Mesendoderm (in vitro differentiated cells): Measurements from ENCODE around the gene GALNT7.

Experiments
- DNase-seq: peaks from one replicate; pipeline ENCODE4 v3.0.0; 2013
- H2AK5ac ChIP-seq: 2 replicates; pipeline ENCODE4 v1.6.1; 2013; ENCODE audit warnings: low read length, inconsistent platforms
- H2BK120ac ChIP-seq: 2 replicates; pipeline ENCODE4 v1.6.1; 2013; ENCODE audit warnings: low read depth, mild to moderate bottlenecking, low read length, moderate library complexity, mixed read lengths
- H2BK15ac ChIP-seq: replicated peaks from 2 replicates; pipeline ENCODE4 v1.6.1; 2013; ENCODE audit warnings: low read depth, mild to moderate bottlenecking, moderate library complexity
- H2BK5ac ChIP-seq: 2 replicates; pipeline ENCODE4 v1.6.1; 2013; ENCODE audit warnings: low read length, inconsistent platforms
- H3K18ac ChIP-seq: 2 replicates; pipeline ENCODE4 v1.6.1; 2013; ENCODE audit warnings: mild to moderate bottlenecking, low read length, mixed read lengths
- H3K23ac ChIP-seq: one replicate; pipeline ENCODE4 v1.6.1; 2013; ENCODE audit warnings: low read length
- H3K27ac ChIP-seq: 2 replicates; pipeline ENCODE4 v1.5.1; 2013; ENCODE audit warnings: low read depth, mild to moderate bottlenecking, inconsistent platforms, low read length, moderate library complexity
- H3K27me3 ChIP-seq: 2 replicates; pipeline ENCODE4 v1.6.1; 2013; ENCODE audit warnings: low read length, control low read depth, mild to moderate bottlenecking, inconsistent platforms; ENCODE audit not compliant: insufficient read depth, poor library complexity
- H3K36me3 ChIP-seq: 2 replicates; pipeline ENCODE4 v1.6.1; 2013; ENCODE audit warnings: low read length, inconsistent platforms; ENCODE audit not compliant: control insufficient read depth, insufficient read depth
- H3K4ac ChIP-seq: one replicate; pipeline ENCODE4 v1.6.1; 2013; ENCODE audit warnings: low read depth, mild to moderate bottlenecking, low read length, moderate library complexity
- H3K4me1 ChIP-seq: 2 replicates; pipeline ENCODE4 v1.6.1; 2013; ENCODE audit warnings: low read depth, low read length, inconsistent platforms; ENCODE audit not compliant: control insufficient read depth
- H3K4me2 ChIP-seq: 2 replicates; pipeline ENCODE4 v1.6.1; 2013; ENCODE audit warnings: low read length
- H3K4me3 ChIP-seq: 2 replicates; pipeline ENCODE4 v1.5.1; 2013; ENCODE audit warnings: mild to moderate bottlenecking, low read length
- H3K56ac ChIP-seq: one replicate; pipeline ENCODE4 v1.6.1; 2013; ENCODE audit warnings: low read length
- H3K79me1 ChIP-seq: 2 replicates; pipeline ENCODE4 v1.6.1; 2013; ENCODE audit warnings: low read length, inconsistent platforms
- H3K79me2 ChIP-seq: 2 replicates; pipeline ENCODE4 v1.6.1; 2013; ENCODE audit warnings: mild to moderate bottlenecking, low read length; ENCODE audit not compliant: control insufficient read depth, insufficient read depth
- H3K9ac ChIP-seq: 2 replicates; pipeline ENCODE4 v1.6.1; 2013; ENCODE audit warnings: low read length, inconsistent platforms
- H4K5ac ChIP-seq: one replicate; pipeline ENCODE4 v1.6.1; 2013; ENCODE audit warnings: low read length
- H4K8ac ChIP-seq: one replicate; pipeline ENCODE4 v1.6.1; 2013; ENCODE audit warnings: low read depth, mild to moderate bottlenecking, control low read depth, low read length, moderate library complexity
- WGBS: extraction: QIAGEN DNeasy Blood & Tissue Kit; methylation state at CpG from one replicate; pipeline ENCODE4 v1.1.7; 2013; ENCODE audit warnings: low lambda C conversion rate, missing lambda C conversion rate; ENCODE audit not compliant: insufficient coverage; ENCODE audit errors: extremely low coverage; 5-methylcytosine and 5-hydroxymethylcytosine counted together

GALNT7 gene

DNA sequence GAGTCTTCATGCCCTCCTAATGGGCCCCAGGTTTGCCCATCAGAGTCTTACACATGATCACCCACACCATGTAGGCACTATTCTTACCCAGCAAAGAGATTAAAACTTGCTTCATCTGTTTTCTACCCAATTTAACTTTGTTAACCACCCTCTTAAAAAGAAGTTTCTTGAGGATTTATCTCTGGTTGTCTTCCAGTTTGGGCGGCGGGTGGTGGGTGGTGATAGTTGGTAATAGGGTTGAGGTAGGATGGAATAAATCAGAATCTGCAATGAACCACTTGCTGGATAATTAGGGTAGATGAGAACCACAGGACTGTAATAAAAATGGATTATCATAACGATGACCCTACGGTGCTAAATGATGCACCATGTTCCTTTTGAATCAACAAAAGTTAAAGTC is 30.9 kb downstream of the GALNT7 start:
- no peak overlapping the region for H2BK120ac ChIP-seq
- H3K18ac ChIP-seq: no peak overlapping the region
- no peak overlapping the region for H3K56ac ChIP-seq
- no peak overlapping the region for H2AK5ac ChIP-seq
- DNase-seq: no peak
- H3K23ac ChIP-seq: no peak overlapping the region
- peaks cover 21% of the 10 kb centered on the region for H3K79me2 ChIP-seq
- no peak overlapping the region for H3K9ac ChIP-seq
- no CpG with 5 or more reads among the region's 4 CpGs for WGBS
- H3K79me1 ChIP-seq: peaks cover 6% of the 10 kb centered on the region
- H4K5ac ChIP-seq: no peak overlapping the region
- no peak overlapping the region for H3K4me2 ChIP-seq
- H3K27ac ChIP-seq: no peak overlapping the region
- no peak overlapping the region for H3K4ac ChIP-seq
- H3K27me3 ChIP-seq: no peaks in the 10 kb centered on the region
- no peaks in the 10 kb centered on the region for H3K4me1 ChIP-seq
- no peak overlapping the region for H4K8ac ChIP-seq
- no peaks in the 10 kb centered on the region for H3K36me3 ChIP-seq
- no peak overlapping the region for H2BK5ac ChIP-seq
- no peak overlapping the region for H3K4me3 ChIP-seq
- H2BK15ac ChIP-seq: no peak overlapping the region

GRCh38 chr4:173200103-173200884 is 31.7 kb downstream of the GALNT7 start:
- no peak overlapping the region for H2BK15ac ChIP-seq
- no peak overlapping the region for H3K56ac ChIP-seq
- H3K27ac ChIP-seq: no peak overlapping the region
- H3K36me3 ChIP-seq: no peaks in the 10 kb centered on the region
- no peak overlapping the region for H3K23ac ChIP-seq
- no peaks in the 10 kb centered on the region for H3K4me1 ChIP-seq
- H3K9ac ChIP-seq: no peak overlapping the region
- peaks cover 26% of the 10 kb centered on the region for H3K79me2 ChIP-seq
- no peak overlapping the region for H3K18ac ChIP-seq
- H2AK5ac ChIP-seq: no peak overlapping the region
- peaks cover 8% of the 10 kb centered on the region for H3K79me1 ChIP-seq
- no peak overlapping the region for H4K5ac ChIP-seq
- H3K4me2 ChIP-seq: no peak overlapping the region
- no peaks in the 10 kb centered on the region for H3K27me3 ChIP-seq
- no peak overlapping the region for H3K4me3 ChIP-seq
- no CpG with 5 or more reads among the region's 4 CpGs for WGBS
- H2BK5ac ChIP-seq: no peak overlapping the region
- H3K4ac ChIP-seq: no peak overlapping the region
- DNase-seq: no peak
- H4K8ac ChIP-seq: no peak overlapping the region
- no peak overlapping the region for H2BK120ac ChIP-seq

- Histone ChIP-seq H3K4me3 (no peak overlapping the region), H3K79me2 (peaks cover 40% of the 10 kb centered on the region), H3K4me1 (no peaks in the 10 kb centered on the region), H3K56ac (no peak overlapping the region), H3K18ac (no peak overlapping the region), H3K79me1 (peaks cover 15% of the 10 kb centered on the region), H3K23ac (no peak overlapping the region), H3K27me3 (no peaks in the 10 kb centered on the region), H3K36me3 (no peaks in the 10 kb centered on the region), H2AK5ac (no peak overlapping the region), H3K9ac (no peak overlapping the region), H2BK5ac (no peak overlapping the region), H4K8ac (no peak overlapping the region), H3K4me2 (no peak overlapping the region), H4K5ac (no peak overlapping the region), H3K27ac (no peak overlapping the region), H2BK120ac (no peak overlapping the region), H3K4ac (no peak overlapping the region), H2BK15ac (no peak overlapping the region)
- WGBS: no CpG with 5 or more reads among the region's 3 CpGs
- DNase-seq: no peak
Measured at GRCh38 chr4:173202395-173202794, 33.8 kb downstream of the GALNT7 start.

DNA sequence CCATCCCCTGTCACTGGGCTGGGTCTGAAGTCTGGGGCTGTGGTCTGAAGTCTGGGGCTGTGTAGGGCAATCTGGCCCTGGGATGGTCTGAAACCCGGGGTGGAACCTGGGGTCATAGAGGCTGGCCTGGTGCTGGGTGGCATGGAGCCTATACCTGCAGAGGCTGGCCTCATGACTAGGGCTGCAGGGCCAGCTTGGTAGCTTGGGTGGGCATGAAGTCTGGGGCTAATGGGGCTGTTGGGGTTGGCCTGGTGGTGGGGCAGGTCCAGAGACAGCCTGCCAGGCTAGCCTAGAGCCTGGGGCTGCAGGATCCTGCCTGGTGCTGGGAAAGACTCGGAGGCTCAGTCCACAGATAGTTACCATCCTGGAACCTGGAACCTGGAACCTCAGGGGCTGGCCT is 37.0 kb downstream of the GALNT7 start:
- DNase-seq: no peak
- H2BK15ac ChIP-seq: no peak overlapping the region
- H3K4me2 ChIP-seq: no peak overlapping the region
- H4K5ac ChIP-seq: no peak overlapping the region
- no peaks in the 10 kb centered on the region for H3K36me3 ChIP-seq
- H3K4ac ChIP-seq: no peak overlapping the region
- no peak overlapping the region for H3K27ac ChIP-seq
- peaks cover 2% of the 10 kb centered on the region for H3K4me1 ChIP-seq
- H3K23ac ChIP-seq: no peak overlapping the region
- no peak overlapping the region for H2BK120ac ChIP-seq
- no peak overlapping the region for H3K9ac ChIP-seq
- H3K4me3 ChIP-seq: no peak overlapping the region
- H3K18ac ChIP-seq: no peak overlapping the region
- H2BK5ac ChIP-seq: no peak overlapping the region
- no CpG with 5 or more reads among the region's 2 CpGs for WGBS
- H3K27me3 ChIP-seq: no peaks in the 10 kb centered on the region
- H3K56ac ChIP-seq: no peak overlapping the region
- H3K79me2 ChIP-seq: peaks cover 34% of the 10 kb centered on the region
- H2AK5ac ChIP-seq: no peak overlapping the region
- H4K8ac ChIP-seq: no peak overlapping the region
- H3K79me1 ChIP-seq: peaks cover 11% of the 10 kb centered on the region

GRCh38 chr4:173208420-173208819 is 39.8 kb downstream of the GALNT7 start:
- H3K4me3 ChIP-seq: no peak overlapping the region
- H2AK5ac ChIP-seq: no peak overlapping the region
- no peak overlapping the region for H2BK5ac ChIP-seq
- no peaks in the 10 kb centered on the region for H3K36me3 ChIP-seq
- WGBS: no CpG with 5 or more reads among the region's 7 CpGs
- H3K4me2 ChIP-seq: no peak overlapping the region
- H3K27me3 ChIP-seq: no peaks in the 10 kb centered on the region
- H3K79me2 ChIP-seq: peaks cover 35% of the 10 kb centered on the region
- H3K9ac ChIP-seq: no peak overlapping the region
- no peak overlapping the region for H2BK15ac ChIP-seq
- H3K18ac ChIP-seq: no peak overlapping the region
- no peak overlapping the region for H3K4ac ChIP-seq
- H4K5ac ChIP-seq: no peak overlapping the region
- H4K8ac ChIP-seq: no peak overlapping the region
- H3K27ac ChIP-seq: no peak overlapping the region
- H2BK120ac ChIP-seq: no peak overlapping the region
- peaks cover 2% of the 10 kb centered on the region for H3K4me1 ChIP-seq
- DNase-seq: no peak
- H3K23ac ChIP-seq: no peak overlapping the region
- peaks cover 13% of the 10 kb centered on the region for H3K79me1 ChIP-seq
- H3K56ac ChIP-seq: no peak overlapping the region

DNA sequence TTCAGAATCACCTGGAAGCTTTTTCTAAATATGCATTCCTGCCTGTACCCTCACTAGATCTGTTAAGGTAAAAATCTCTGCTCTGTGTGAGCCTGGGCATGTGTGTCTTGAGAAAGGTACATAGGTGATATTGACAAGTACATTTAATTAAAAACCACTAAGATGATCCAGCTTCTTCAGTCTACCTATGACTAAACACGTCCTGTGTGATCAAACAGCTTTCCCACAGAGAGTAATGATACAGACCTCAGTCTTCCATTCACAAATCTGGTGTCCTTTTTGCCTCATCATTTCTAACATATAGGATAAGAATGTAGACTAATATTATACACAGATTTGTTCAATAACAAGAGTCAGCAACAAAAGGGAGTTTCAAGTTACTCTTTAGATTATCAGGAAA is 42.6 kb downstream of the GALNT7 start:
- H3K4me1 ChIP-seq: peaks cover 3% of the 10 kb centered on the region
- no peak overlapping the region for H3K4ac ChIP-seq
- no peak overlapping the region for H3K9ac ChIP-seq
- no peak overlapping the region for H4K8ac ChIP-seq
- H2BK120ac ChIP-seq: no peak overlapping the region
- H3K27ac ChIP-seq: no peak overlapping the region
- WGBS: no CpG with 5 or more reads among the region's 1 CpG
- no peak overlapping the region for H3K4me3 ChIP-seq
- no peak overlapping the region for H2BK15ac ChIP-seq
- H3K23ac ChIP-seq: no peak overlapping the region
- no peak overlapping the region for H3K4me2 ChIP-seq
- DNase-seq: no peak
- H3K36me3 ChIP-seq: no peaks in the 10 kb centered on the region
- H3K79me2 ChIP-seq: peaks cover 23% of the 10 kb centered on the region
- H3K27me3 ChIP-seq: no peaks in the 10 kb centered on the region
- no peak overlapping the region for H2BK5ac ChIP-seq
- no peak overlapping the region for H3K18ac ChIP-seq
- H4K5ac ChIP-seq: no peak overlapping the region
- H2AK5ac ChIP-seq: no peak overlapping the region
- no peak overlapping the region for H3K56ac ChIP-seq
- H3K79me1 ChIP-seq: peaks cover 9% of the 10 kb centered on the region
